HCT116 (cell line): ENCODE measurements around the gene GMNN.

Experiments used
- MAX ChIP-seq: IDR thresholded peaks from 2 replicates; pipeline ENCODE4 v1.6.1; 2012
- POLR2AphosphoS5 ChIP-seq: IDR thresholded peaks from 2 replicates; pipeline ENCODE4 v1.6.1; 2011; ENCODE audit warnings: mild to moderate bottlenecking, low read depth, low read length, moderate library complexity
- TF ChIP-seq, protein P1 (sequence below), 3 experiments: fragments of 200-600 bp in 1 of 3; sonication (generic) in 1 of 3; IDR thresholded peaks in 2 of 3; conservative IDR thresholded peaks in 1 of 3; 2 replicates each; pipeline ENCODE4 v1.5.1; 2012 to 2017; ENCODE audit warnings: low read depth in 2 of 3, low read length in 2 of 3, antibody characterized with exemption in 1 of 3, borderline replicate concordance in 1 of 3, control low read depth in 1 of 3, mild to moderate bottlenecking in 1 of 3, mixed read lengths in 1 of 3, mixed run types in 1 of 3, moderate library complexity in 1 of 3; ENCODE audit not compliant: insufficient read depth in 1 of 3

DNA sequence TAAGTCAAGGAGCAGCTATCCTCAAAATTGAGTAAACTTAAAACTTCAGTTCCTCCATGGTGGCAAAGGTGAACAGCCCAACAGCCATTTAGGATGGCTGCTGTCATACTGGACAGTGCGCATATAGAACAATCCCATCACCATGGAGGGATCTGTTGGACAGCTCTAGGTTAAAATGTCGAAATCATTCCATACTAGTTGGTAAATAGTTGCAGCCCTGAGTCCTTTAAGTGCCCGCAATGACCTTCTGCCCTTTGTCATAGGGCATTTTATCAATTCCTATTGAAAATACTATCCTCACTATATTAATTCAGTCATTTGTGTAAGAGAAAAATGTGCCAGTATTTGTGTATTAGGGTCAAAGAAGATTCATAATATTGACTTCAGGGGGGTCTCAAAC is 32.8 kb downstream of the GMNN start:
- TF ChIP-seq, protein P1, sequence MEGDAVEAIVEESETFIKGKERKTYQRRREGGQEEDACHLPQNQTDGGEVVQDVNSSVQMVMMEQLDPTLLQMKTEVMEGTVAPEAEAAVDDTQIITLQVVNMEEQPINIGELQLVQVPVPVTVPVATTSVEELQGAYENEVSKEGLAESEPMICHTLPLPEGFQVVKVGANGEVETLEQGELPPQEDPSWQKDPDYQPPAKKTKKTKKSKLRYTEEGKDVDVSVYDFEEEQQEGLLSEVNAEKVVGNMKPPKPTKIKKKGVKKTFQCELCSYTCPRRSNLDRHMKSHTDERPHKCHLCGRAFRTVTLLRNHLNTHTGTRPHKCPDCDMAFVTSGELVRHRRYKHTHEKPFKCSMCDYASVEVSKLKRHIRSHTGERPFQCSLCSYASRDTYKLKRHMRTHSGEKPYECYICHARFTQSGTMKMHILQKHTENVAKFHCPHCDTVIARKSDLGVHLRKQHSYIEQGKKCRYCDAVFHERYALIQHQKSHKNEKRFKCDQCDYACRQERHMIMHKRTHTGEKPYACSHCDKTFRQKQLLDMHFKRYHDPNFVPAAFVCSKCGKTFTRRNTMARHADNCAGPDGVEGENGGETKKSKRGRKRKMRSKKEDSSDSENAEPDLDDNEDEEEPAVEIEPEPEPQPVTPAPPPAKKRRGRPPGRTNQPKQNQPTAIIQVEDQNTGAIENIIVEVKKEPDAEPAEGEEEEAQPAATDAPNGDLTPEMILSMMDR (IDR thresholded peaks at IDR 0.05 in 2 of 3, conservative IDR thresholded peaks at IDR 0.05 in 1 of 3; ENCODE audit: borderline replicate concordance in 1 of 3, insufficient read depth in 1 of 3, low read depth in 2 of 3, low read length in 2 of 3): no peak
- no peak for TF ChIP-seq MAX
- no peak for TF ChIP-seq POLR2AphosphoS5
